Activated CD4-positive, alpha-beta T cell treated with anti-CD3 and anti-CD28 coated beads, Interleukin-2, amount 10 ng/mL, durations not matched to agents 7 days and 5 days (primary cell): Measurements from ENCODE around the gene APP. TPM values are rescaled to one million over a fixed set of nuclear protein-coding genes. Genes with fewer than 3 reads are reported as not detected.

ENCODE experiments used
- CTCF ChIA-PET: fragments of 350-600 bp; sonication (Branson Sonifier 250); formaldehyde crosslinking; loops from one replicate; lab custom pipeline; 2021; ENCODE audit warnings: antibody characterized with exemption; lab: Charles Lee
- POLR2A ChIA-PET: fragments of 350-600 bp; sonication (Branson Sonifier 250); formaldehyde crosslinking; loops from one replicate; lab custom pipeline; 2021; ENCODE audit warnings: antibody characterized with exemption; lab: Charles Lee
- DNase-seq: peaks from one replicate; pipeline ENCODE4 v3.0.0-alpha.2; 2020
- H3K27ac Mint-ChIP-seq: one replicate; pipeline ENCODE4 v1.8.0; 2021; ENCODE audit warnings: mild to moderate bottlenecking, moderate library complexity, mixed read lengths
- H3K27me3 Mint-ChIP-seq: one replicate; pipeline ENCODE4 v1.8.0; 2021; ENCODE audit warnings: mixed read lengths
- H3K36me3 Mint-ChIP-seq: one replicate; pipeline ENCODE4 v1.8.0; 2021; ENCODE audit warnings: low read depth, mixed read lengths
- H3K4me1 Mint-ChIP-seq: one replicate; pipeline ENCODE4 v1.8.0; 2021; ENCODE audit warnings: mixed read lengths
- H3K4me3 Mint-ChIP-seq: one replicate; pipeline ENCODE4 v1.8.0; 2021; ENCODE audit warnings: mild to moderate bottlenecking, moderate library complexity, mixed read lengths
- H3K9me3 Mint-ChIP-seq: one replicate; pipeline ENCODE4 v1.8.0; 2021; ENCODE audit warnings: mixed read lengths
- total RNA-seq, 2 experiments: library from RNA; stranded (reverse); gene quantifications; one replicate each; pipeline ENCODE4 v1.2.3, GENCODE V29; 2021

The APP gene
- total RNA-seq, 2 experiments from 2014 or later: 31.0 to 31.4 TPM

- POLR2A ChIA-PET: no interaction called here
- Mint-ChIP-seq H3K27ac (no peak overlapping the region), H3K36me3 (no peaks in the 10 kb centered on the region), H3K9me3 (no peaks in the 10 kb centered on the region), H3K4me1 (no peaks in the 10 kb centered on the region), H3K27me3 (no peaks in the 10 kb centered on the region), H3K4me3 (no peak overlapping the region)
- no peak for DNase-seq
- CTCF ChIA-PET: no interaction called here
Observed at GRCh38 chr21:26060335-26061115, 110.0 kb downstream of the APP start.

GRCh38 chr21:26057477-26058170 is 112.9 kb downstream of the APP start:
- POLR2A ChIA-PET: no interaction called here
- DNase-seq: no peak
- H3K9me3 Mint-ChIP-seq: no peaks in the 10 kb centered on the region
- H3K27me3 Mint-ChIP-seq: no peaks in the 10 kb centered on the region
- no peaks in the 10 kb centered on the region for H3K36me3 Mint-ChIP-seq
- no peak overlapping the region for H3K4me3 Mint-ChIP-seq
- CTCF ChIA-PET: no interaction called here
- no peak overlapping the region for H3K27ac Mint-ChIP-seq
- no peaks in the 10 kb centered on the region for H3K4me1 Mint-ChIP-seq

- no peak overlapping the region for H3K27ac Mint-ChIP-seq
- no peaks in the 10 kb centered on the region for H3K36me3 Mint-ChIP-seq
- ChIA-PET CTCF (no interaction called here), POLR2A (no interaction called here)
- H3K27me3 Mint-ChIP-seq: no peaks in the 10 kb centered on the region
- H3K9me3 Mint-ChIP-seq: no peaks in the 10 kb centered on the region
- no peaks in the 10 kb centered on the region for H3K4me1 Mint-ChIP-seq
- H3K4me3 Mint-ChIP-seq: no peak overlapping the region
- DNase-seq: no peak
Observed at GRCh38 chr21:26055841-26056264, 114.7 kb downstream of the APP start.

- CTCF ChIA-PET: no interaction called here
- no peak overlapping the region for H3K27ac Mint-ChIP-seq
Observed at GRCh38 chr21:26055010-26055409, 115.6 kb downstream of the APP start.

GRCh38 chr21:26052057-26052456 is 118.5 kb downstream of the APP start:
- Mint-ChIP-seq H3K4me1 (no peaks in the 10 kb centered on the region), H3K4me3 (no peak overlapping the region), H3K36me3 (peaks cover 7% of the 10 kb centered on the region), H3K27me3 (no peaks in the 10 kb centered on the region), H3K27ac (no peak overlapping the region), H3K9me3 (no peaks in the 10 kb centered on the region)
- ChIA-PET POLR2A (interaction anchor here (0.7 kb wide), 1 partner anchor 41 kb away, joined by 7 read pairs; no protein-coding TSS in a partner anchor), CTCF (no interaction called here)
- DNase-seq: no peak

More at GRCh38 chr21:26055010-26055409, 115.6 kb downstream of the APP start:
- Mint-ChIP-seq H3K9me3 (no peaks in the 10 kb centered on the region), H3K4me1 (no peaks in the 10 kb centered on the region), H3K27me3 (no peaks in the 10 kb centered on the region), H3K4me3 (no peak overlapping the region), H3K36me3 (peaks cover 2% of the 10 kb centered on the region)
- POLR2A ChIA-PET: no interaction called here
- DNase-seq: no peak

- Mint-ChIP-seq H3K4me1 (no peaks in the 10 kb centered on the region), H3K36me3 (peaks cover 7% of the 10 kb centered on the region), H3K27ac (no peak overlapping the region), H3K4me3 (no peak overlapping the region), H3K27me3 (no peaks in the 10 kb centered on the region), H3K9me3 (no peaks in the 10 kb centered on the region)
- DNase-seq: no peak
- ChIA-PET POLR2A (no interaction called here), CTCF (no interaction called here)
Observed at GRCh38 chr21:26050857-26051256, 119.7 kb downstream of the APP start.

- Mint-ChIP-seq H3K27ac (no peak overlapping the region), H3K36me3 (peaks cover 8% of the 10 kb centered on the region), H3K4me1 (no peaks in the 10 kb centered on the region), H3K27me3 (no peaks in the 10 kb centered on the region), H3K4me3 (no peak overlapping the region), H3K9me3 (no peaks in the 10 kb centered on the region)
- DNase-seq: no peak
- ChIA-PET POLR2A (no interaction called here), CTCF (interaction anchor here (0.6 to 0.8 kb wide), 3 partner anchors 12 to 136 kb away, joined by 3 read pairs; no protein-coding TSS in a partner anchor)
Observed at GRCh38 chr21:26049803-26050202, 120.8 kb downstream of the APP start.

- Mint-ChIP-seq H3K36me3 (peaks cover 8% of the 10 kb centered on the region), H3K4me3 (no peak overlapping the region), H3K27ac (no peak overlapping the region), H3K9me3 (no peaks in the 10 kb centered on the region), H3K4me1 (no peaks in the 10 kb centered on the region), H3K27me3 (no peaks in the 10 kb centered on the region)
- POLR2A ChIA-PET: no interaction called here
- DNase-seq: no peak
- CTCF ChIA-PET: interaction anchor here (1.0 kb wide), 1 partner anchor 123 kb away, joined by 3 read pairs; the partner anchor contains the start of gene APP
Observed at GRCh38 chr21:26047279-26047967, 123.1 kb downstream of the APP start.

GRCh38 chr21:26043891-26044290 is 126.7 kb downstream of the APP start:
- ChIA-PET POLR2A (no interaction called here), CTCF (no interaction called here)
- Mint-ChIP-seq H3K27ac (no peak overlapping the region), H3K36me3 (peaks cover 2% of the 10 kb centered on the region), H3K9me3 (no peaks in the 10 kb centered on the region), H3K27me3 (no peaks in the 10 kb centered on the region), H3K4me3 (no peak overlapping the region), H3K4me1 (no peaks in the 10 kb centered on the region)
- no peak for DNase-seq

- CTCF ChIA-PET: no interaction called here
- no peak overlapping the region for H3K27ac Mint-ChIP-seq
- H3K4me1 Mint-ChIP-seq: no peaks in the 10 kb centered on the region
- POLR2A ChIA-PET: no interaction called here
- no peaks in the 10 kb centered on the region for H3K27me3 Mint-ChIP-seq
- no peak overlapping the region for H3K4me3 Mint-ChIP-seq
- peaks cover 2% of the 10 kb centered on the region for H3K36me3 Mint-ChIP-seq
- no peaks in the 10 kb centered on the region for H3K9me3 Mint-ChIP-seq
- DNase-seq: no peak
Observed at GRCh38 chr21:26042181-26042876, 128.2 kb downstream of the APP start.

GRCh38 chr21:26041431-26042180 is 129.0 kb downstream of the APP start:
- Mint-ChIP-seq H3K4me1 (peaks cover 4% of the 10 kb centered on the region), H3K27me3 (no peaks in the 10 kb centered on the region), H3K4me3 (no peak overlapping the region), H3K36me3 (peaks cover 2% of the 10 kb centered on the region), H3K27ac (no peak overlapping the region), H3K9me3 (no peaks in the 10 kb centered on the region)
- DNase-seq: no peak
- POLR2A ChIA-PET: no interaction called here
- CTCF ChIA-PET: no interaction called here

- Mint-ChIP-seq H3K4me1 (peaks cover 16% of the 10 kb centered on the region), H3K9me3 (no peaks in the 10 kb centered on the region), H3K36me3 (no peaks in the 10 kb centered on the region), H3K4me3 (no peak overlapping the region), H3K27ac (no peak overlapping the region), H3K27me3 (no peaks in the 10 kb centered on the region)
- ChIA-PET CTCF (no interaction called here), POLR2A (no interaction called here)
- no peak for DNase-seq
Observed at GRCh38 chr21:26036916-26037315, 133.7 kb downstream of the APP start.
